ENCODE data around the gene PLAC1. TPM values are rescaled to one million over a fixed set of nuclear protein-coding genes. Genes with fewer than 3 reads are reported as not detected.

Gene PLAC1
- 1 to 10 TPM in 7 of 12 donors, under 1 TPM in 3, not detected in 2; 0.76 to 4.0 (median 2.0) TPM for polyA plus RNA-seq (ENCODE audit: insufficient read length in 12 of 12)
- long read RNA-seq, donor 1, result 0 reads
- long read RNA-seq, donor 2, result 0 reads
- long read RNA-seq, donor 3, result 0 reads
- long read RNA-seq, donor 4, partial matches to known transcripts, result 0 of 1 reads
- long read RNA-seq, donor 4, other reads (novel, unspliced or antisense), result 0 of 1 reads
- long read RNA-seq, donor 5, partial matches to known transcripts, result 0 of 1 reads
- long read RNA-seq, donor 5, other reads (novel, unspliced or antisense), result 0 of 1 reads
- long read RNA-seq, donor 6, partial matches to known transcripts, result 5 of 5 reads
- long read RNA-seq, donor 6, other reads (novel, unspliced or antisense), result 0 of 5 reads
- long read RNA-seq, donor 7, result 0 reads
- long read RNA-seq, donor 8, result 0 reads
- long read RNA-seq, donor 9, result 0 reads
- long read RNA-seq, donor 10, result 0 reads
- long read RNA-seq, donor 11, partial matches to known transcripts, result 0 of 1 reads
- long read RNA-seq, donor 11, other reads (novel, unspliced or antisense), result 0 of 1 reads

- DNase-seq, result no peak
Observed at GRCh38 chrX:134658002-134658759, at the start of gene PLAC1. Gene PLAC1 (minus strand): TSS chrX:134658471. CDS start chrX:134566682, 91,789 bp downstream.

GRCh38 chrX:134706138-134706537 is 47.9 kb upstream of the PLAC1 start:
- no peak for DNase-seq

GRCh38 chrX:134695999-134696398 is 37.7 kb upstream of the PLAC1 start:
- DNase-seq, result no peak

- no peak for DNase-seq
Observed at GRCh38 chrX:134694333-134695322, 36.4 kb upstream of the PLAC1 start.

- DNase-seq, result no peak
Observed at GRCh38 chrX:134693644-134694043, 35.4 kb upstream of the PLAC1 start.

GRCh38 chrX:134692990-134693389 is 34.7 kb upstream of the PLAC1 start:
- DNase-seq, result no peak

- DNase-seq, result no peak
Observed at GRCh38 chrX:134692233-134692632, 34.0 kb upstream of the PLAC1 start.

GRCh38 chrX:134691453-134691852 is 33.2 kb upstream of the PLAC1 start:
- no peak for DNase-seq

- no peak for DNase-seq
Observed at GRCh38 chrX:134688839-134689238, 30.6 kb upstream of the PLAC1 start.

GRCh38 chrX:134688031-134688823 is 30.0 kb upstream of the PLAC1 start:
- no peak for DNase-seq

- no peak for DNase-seq
Observed at GRCh38 chrX:134685668-134686067, 27.4 kb upstream of the PLAC1 start.

GRCh38 chrX:134684956-134685355 is 26.7 kb upstream of the PLAC1 start:
- DNase-seq, result no peak

GRCh38 chrX:134683351-134684005 is 25.2 kb upstream of the PLAC1 start:
- DNase-seq, result no peak

- DNase-seq, result no peak
Observed at GRCh38 chrX:134682081-134682480, 23.8 kb upstream of the PLAC1 start.

- no peak for DNase-seq
Observed at GRCh38 chrX:134679644-134680043, 21.4 kb upstream of the PLAC1 start.

- peak; percentile 80 for DNase-seq
Observed at GRCh38 chrX:134679221-134679620, 20.9 kb upstream of the PLAC1 start.

- DNase-seq, result no peak
Observed at GRCh38 chrX:134677332-134677731, 19.1 kb upstream of the PLAC1 start.

- DNase-seq, result no peak
Observed at GRCh38 chrX:134676436-134676835, 18.2 kb upstream of the PLAC1 start.

- no peak for DNase-seq
Observed at GRCh38 chrX:134673123-134673522, 14.9 kb upstream of the PLAC1 start.

- DNase-seq, result no peak
Observed at GRCh38 chrX:134672101-134672500, 13.8 kb upstream of the PLAC1 start.
